Measurements from ENCODE around the gene DRAM2.

DNA sequence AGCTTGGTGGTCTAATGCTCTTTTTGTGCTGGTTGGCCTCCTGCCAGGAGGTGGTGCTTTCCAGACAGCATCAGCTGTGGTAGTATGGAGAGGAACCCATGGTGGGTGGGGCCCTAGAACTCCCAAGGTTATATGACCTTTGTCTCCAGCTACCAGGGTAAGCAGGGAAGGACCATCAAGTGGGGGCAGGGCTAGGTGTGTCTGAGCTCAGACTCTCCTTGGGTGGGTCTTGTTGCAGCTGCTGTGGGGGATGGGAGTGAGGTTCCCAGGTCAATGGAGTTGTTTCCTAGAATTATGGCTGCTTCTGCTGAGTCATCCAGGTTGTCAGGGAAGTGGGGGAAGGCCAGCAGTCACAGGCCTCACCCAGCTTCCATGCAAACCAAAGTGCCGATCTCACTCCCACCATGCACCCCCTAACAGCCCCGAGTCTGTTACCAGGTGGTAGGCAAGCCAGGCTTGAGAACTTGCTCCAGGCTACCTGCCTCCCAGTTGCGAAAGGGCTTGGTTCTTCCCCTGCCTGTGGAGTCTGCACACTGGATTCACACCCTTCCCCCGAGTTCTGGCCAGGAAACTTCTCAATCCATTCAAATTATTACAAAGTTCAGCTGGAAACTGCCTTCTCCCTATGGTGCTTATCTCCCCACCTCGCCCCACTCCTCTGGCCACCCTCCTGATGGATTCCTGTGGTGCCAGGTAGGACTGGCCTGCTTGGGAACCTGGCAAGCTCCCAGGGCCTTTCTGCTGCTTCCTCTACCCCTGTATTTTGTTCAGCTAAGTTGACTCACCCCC lies 37.8 kb downstream of the DRAM2 start:
- TF ChIP-seq TCF7L2 (IDR thresholded peaks at IDR 0.05; ENCODE audit: borderline replicate concordance, low read depth, low read length) (no peak), ZNF223 (tag by site-specific recombination; IDR thresholded peaks at IDR 0.05) (no peak), ZNF280C (tag by site-specific recombination; IDR thresholded peaks at IDR 0.05) (no peak), ZNF837 (tag by site-specific recombination; IDR thresholded peaks at IDR 0.05) (no peak)
- TF ChIP-seq, protein P1, sequence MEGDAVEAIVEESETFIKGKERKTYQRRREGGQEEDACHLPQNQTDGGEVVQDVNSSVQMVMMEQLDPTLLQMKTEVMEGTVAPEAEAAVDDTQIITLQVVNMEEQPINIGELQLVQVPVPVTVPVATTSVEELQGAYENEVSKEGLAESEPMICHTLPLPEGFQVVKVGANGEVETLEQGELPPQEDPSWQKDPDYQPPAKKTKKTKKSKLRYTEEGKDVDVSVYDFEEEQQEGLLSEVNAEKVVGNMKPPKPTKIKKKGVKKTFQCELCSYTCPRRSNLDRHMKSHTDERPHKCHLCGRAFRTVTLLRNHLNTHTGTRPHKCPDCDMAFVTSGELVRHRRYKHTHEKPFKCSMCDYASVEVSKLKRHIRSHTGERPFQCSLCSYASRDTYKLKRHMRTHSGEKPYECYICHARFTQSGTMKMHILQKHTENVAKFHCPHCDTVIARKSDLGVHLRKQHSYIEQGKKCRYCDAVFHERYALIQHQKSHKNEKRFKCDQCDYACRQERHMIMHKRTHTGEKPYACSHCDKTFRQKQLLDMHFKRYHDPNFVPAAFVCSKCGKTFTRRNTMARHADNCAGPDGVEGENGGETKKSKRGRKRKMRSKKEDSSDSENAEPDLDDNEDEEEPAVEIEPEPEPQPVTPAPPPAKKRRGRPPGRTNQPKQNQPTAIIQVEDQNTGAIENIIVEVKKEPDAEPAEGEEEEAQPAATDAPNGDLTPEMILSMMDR (tag by site-specific recombination; IDR thresholded peaks at IDR 0.05), result no peak
- TF ChIP-seq, protein P2, sequence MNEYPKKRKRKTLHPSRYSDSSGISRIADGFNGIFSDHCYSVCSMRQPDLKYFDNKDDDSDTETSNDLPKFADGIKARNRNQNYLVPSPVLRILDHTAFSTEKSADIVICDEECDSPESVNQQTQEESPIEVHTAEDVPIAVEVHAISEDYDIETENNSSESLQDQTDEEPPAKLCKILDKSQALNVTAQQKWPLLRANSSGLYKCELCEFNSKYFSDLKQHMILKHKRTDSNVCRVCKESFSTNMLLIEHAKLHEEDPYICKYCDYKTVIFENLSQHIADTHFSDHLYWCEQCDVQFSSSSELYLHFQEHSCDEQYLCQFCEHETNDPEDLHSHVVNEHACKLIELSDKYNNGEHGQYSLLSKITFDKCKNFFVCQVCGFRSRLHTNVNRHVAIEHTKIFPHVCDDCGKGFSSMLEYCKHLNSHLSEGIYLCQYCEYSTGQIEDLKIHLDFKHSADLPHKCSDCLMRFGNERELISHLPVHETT (tag by site-specific recombination; IDR thresholded peaks at IDR 0.05), result no peak
- TF ChIP-seq, protein P3, sequence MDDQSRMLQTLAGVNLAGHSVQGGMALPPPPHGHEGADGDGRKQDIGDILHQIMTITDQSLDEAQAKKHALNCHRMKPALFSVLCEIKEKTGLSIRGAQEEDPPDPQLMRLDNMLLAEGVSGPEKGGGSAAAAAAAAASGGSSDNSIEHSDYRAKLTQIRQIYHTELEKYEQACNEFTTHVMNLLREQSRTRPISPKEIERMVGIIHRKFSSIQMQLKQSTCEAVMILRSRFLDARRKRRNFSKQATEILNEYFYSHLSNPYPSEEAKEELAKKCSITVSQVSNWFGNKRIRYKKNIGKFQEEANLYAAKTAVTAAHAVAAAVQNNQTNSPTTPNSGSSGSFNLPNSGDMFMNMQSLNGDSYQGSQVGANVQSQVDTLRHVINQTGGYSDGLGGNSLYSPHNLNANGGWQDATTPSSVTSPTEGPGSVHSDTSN (CRISPR knock-in tag; IDR thresholded peaks at IDR 0.05), result no peak

Measured in HEK293 (cell line).